PC-9 (cell line): ENCODE measurements around the gene MPPED2. TPM values are rescaled to one million over a fixed set of nuclear protein-coding genes. Genes with fewer than 3 reads are reported as not detected.
A peak's percentile ranks its signal among the peaks of the same experiment; 100 is the strongest.

Experiments
- BruUV-seq: library from RNA; stranded (reverse); fragments of 400-500 nt; replicated peaks from 2 replicates; lab custom pipeline; 2021; lab: Mats Ljungman, UMichigan
- CTCF ChIA-PET: fragments of 300-600 bp; sonication (Branson Sonifier 250); formaldehyde crosslinking; loops from one replicate; lab custom pipeline; 2022; ENCODE audit warnings: antibody characterized with exemption; lab: Charles Lee
- POLR2A ChIA-PET: fragments of 300-600 bp; sonication (Branson Sonifier 250); formaldehyde crosslinking; loops from one replicate; lab custom pipeline; 2022; ENCODE audit warnings: antibody characterized with exemption; ENCODE audit not compliant: unreplicated experiment; lab: Charles Lee
- DNase-seq, 2 experiments: peaks; one replicate each; pipeline versions ENCODE4 v3.0.0 to v3.0.0-alpha.2; 2015 to 2022; ENCODE audit warnings: mixed read lengths in 1 of 2
- H2AFZ ChIP-seq: fragments of 200-600 bp; sonication (generic); 2 replicates; pipeline ENCODE4 v1.8.1; 2017; ENCODE audit warnings: antibody characterized with exemption
- H3F3A ChIP-seq: fragments of 200-600 bp; sonication (generic); 2 replicates; pipeline ENCODE4 v1.8.1; 2017; ENCODE audit warnings: antibody characterized with exemption, mild to moderate bottlenecking, low read depth; ENCODE audit not compliant: insufficient read depth
- H3K27ac ChIP-seq: fragments of 200-600 bp; sonication (generic); 2 replicates; pipeline ENCODE4 v1.6.1; 2016; ENCODE audit warnings: mixed run types
- H3K27me3 ChIP-seq: fragments of 200-600 bp; sonication (generic); 2 replicates; pipeline ENCODE4 v1.6.1; 2016; ENCODE audit warnings: low read depth, mixed run types; ENCODE audit not compliant: insufficient read depth
- H3K36me3 ChIP-seq: fragments of 200-600 bp; sonication (generic); 2 replicates; pipeline ENCODE4 v1.6.1; 2016; ENCODE audit warnings: low read depth, mixed run types
- H3K4me1 ChIP-seq: fragments of 200-600 bp; sonication (generic); replicated peaks from 2 replicates; pipeline ENCODE4 v1.6.1; 2016; ENCODE audit warnings: mixed run types; ENCODE audit not compliant: insufficient read depth
- H3K4me2 ChIP-seq: fragments of 200-600 bp; sonication (generic); 2 replicates; pipeline ENCODE4 v1.6.1; 2017; ENCODE audit warnings: mixed run types
- H3K4me3 ChIP-seq: fragments of 200-600 bp; sonication (generic); 2 replicates; pipeline ENCODE4 v1.6.1; 2016; ENCODE audit warnings: mixed run types
- H3K79me2 ChIP-seq: fragments of 200-600 bp; sonication (generic); 2 replicates; pipeline ENCODE4 v1.6.1; 2017; ENCODE audit warnings: low read depth, mixed run types
- H3K9me2 ChIP-seq: fragments of 200-600 bp; sonication (generic); 2 replicates; pipeline ENCODE4 v1.8.1; 2017; ENCODE audit warnings: mild to moderate bottlenecking; ENCODE audit not compliant: insufficient read depth
- H3K9me3 ChIP-seq: fragments of 200-600 bp; sonication (generic); 2 replicates; pipeline ENCODE4 v1.8.1; 2016; ENCODE audit warnings: low read depth; ENCODE audit not compliant: insufficient read depth
- H4K20me1 ChIP-seq: fragments of 200-600 bp; sonication (generic); 2 replicates; pipeline ENCODE4 v1.8.1; 2017; ENCODE audit not compliant: insufficient read depth
- EZH2 ChIP-seq: fragments of 200-600 bp; sonication (generic); IDR thresholded peaks from 2 replicates; pipeline ENCODE4 v1.8.0; 2017; ENCODE audit warnings: antibody characterized with exemption, low read depth
- intact Hi-C: fragments of 100-400 bp; cut with micrococcal nuclease; formaldehyde crosslinking; loops from one replicate; pipeline ENCODE4 v1.10.0; 2022; ENCODE audit not compliant: unreplicated experiment
- total RNA-seq: library from RNA; stranded (reverse); gene quantifications from 2 replicates; pipeline ENCODE4 v1.2.3, GENCODE V29; 2021
- TF ChIP-seq, protein P1 (sequence below): fragments of 200-600 bp; sonication (generic); conservative IDR thresholded peaks from 2 replicates; pipeline ENCODE4 v1.6.1; 2017; ENCODE audit warnings: mixed run types, antibody characterized with exemption, mild to moderate bottlenecking, moderate library complexity

The MPPED2 gene
- total RNA-seq, 1 experiment from 2014 or later: not detected

DNA sequence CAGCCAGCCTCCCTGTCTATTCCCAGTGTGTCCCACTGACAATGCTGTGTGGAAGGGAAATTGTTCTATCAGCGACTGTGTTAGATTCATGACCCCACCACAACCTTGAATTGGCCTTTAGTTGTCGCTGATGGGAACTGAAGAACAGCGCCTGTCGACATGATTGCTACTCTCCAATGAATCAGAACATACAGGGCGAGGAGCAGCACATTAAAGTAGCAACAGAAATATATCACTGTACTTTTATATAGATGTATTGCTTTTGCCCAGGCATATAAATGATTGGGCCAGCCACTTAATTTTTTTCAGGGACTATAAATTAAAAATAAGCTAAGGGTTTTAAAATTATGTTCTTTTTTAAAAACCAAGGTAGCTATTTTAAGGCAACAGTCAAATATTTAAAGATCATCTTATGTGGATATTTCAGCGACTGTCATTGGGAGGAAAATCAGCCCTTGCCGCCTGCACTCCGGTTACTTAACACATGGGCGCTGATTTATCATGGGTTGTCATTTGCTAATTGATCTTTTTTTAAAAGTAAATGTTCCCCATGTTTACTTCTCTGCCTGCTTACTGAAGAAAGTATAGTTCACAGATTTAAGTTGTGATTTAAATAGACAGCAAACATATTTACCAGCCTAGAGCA lies 221.2 kb downstream of the MPPED2 start:
- no TSS peak for BruUV-seq
- Histone ChIP-seq H3K36me3 (no peaks in the 10 kb centered on the region), H4K20me1 (no peaks in the 10 kb centered on the region), H3K27me3 (peaks cover 50% of the 10 kb centered on the region), H3K4me3 (no peak overlapping the region), H3K9me2 (no peaks in the 10 kb centered on the region), H3F3A (0 out of 2 replicates have a peak, but pooled peaks cover 5% of the 10 kb centered on the region), H3K4me1 (peaks cover 5% of the 10 kb centered on the region; the same call in 1 of the 2 replicates), H3K9me3 (no peaks in the 10 kb centered on the region), H3K4me2 (no peak overlapping the region), H3K79me2 (no peaks in the 10 kb centered on the region), H3K27ac (no peak overlapping the region), H2AFZ (no peak overlapping the region)
- no peak for TF ChIP-seq EZH2
- TF ChIP-seq, protein P1, sequence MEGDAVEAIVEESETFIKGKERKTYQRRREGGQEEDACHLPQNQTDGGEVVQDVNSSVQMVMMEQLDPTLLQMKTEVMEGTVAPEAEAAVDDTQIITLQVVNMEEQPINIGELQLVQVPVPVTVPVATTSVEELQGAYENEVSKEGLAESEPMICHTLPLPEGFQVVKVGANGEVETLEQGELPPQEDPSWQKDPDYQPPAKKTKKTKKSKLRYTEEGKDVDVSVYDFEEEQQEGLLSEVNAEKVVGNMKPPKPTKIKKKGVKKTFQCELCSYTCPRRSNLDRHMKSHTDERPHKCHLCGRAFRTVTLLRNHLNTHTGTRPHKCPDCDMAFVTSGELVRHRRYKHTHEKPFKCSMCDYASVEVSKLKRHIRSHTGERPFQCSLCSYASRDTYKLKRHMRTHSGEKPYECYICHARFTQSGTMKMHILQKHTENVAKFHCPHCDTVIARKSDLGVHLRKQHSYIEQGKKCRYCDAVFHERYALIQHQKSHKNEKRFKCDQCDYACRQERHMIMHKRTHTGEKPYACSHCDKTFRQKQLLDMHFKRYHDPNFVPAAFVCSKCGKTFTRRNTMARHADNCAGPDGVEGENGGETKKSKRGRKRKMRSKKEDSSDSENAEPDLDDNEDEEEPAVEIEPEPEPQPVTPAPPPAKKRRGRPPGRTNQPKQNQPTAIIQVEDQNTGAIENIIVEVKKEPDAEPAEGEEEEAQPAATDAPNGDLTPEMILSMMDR: no peak
- POLR2A ChIA-PET: no interaction called here
- CTCF ChIA-PET: no interaction called here
- DNase-seq: no peak
- intact Hi-C loops: no loop called here

DNA sequence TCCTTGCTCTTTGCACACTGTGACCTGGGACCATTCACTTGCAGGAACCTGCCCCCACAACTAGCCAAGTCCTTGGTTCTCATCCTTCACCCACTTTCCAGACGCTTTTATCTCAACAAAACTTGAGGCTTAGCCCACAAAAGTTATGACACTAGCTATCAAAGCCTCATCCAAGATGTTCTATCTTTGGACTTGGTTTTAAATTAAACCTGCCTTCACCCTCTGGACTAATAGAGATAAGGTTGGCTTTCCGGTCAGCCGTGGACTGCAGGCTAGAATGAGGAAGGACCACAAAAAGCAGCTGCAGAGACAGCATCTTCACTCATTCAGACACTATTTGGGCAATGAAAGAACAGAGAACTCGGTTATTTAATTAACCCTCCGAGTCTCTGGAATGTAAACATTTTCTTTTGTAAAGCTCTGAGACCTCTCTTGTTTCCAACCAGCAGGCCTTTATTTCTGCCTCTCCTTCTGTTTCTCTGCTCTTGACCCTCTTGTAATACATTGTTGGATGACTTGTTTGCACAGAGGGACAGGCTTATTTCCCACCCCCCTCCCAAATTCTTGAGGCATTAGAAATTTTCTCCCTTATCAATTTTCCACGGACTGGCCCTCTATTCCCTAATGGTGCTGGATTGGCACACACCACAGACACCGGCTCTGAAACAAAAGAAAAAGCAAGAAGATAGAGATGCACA lies 221.9 kb downstream of the MPPED2 start:
- peaks cover 5% of the 10 kb centered on the region; the same call in 1 of the 2 replicates for H3K4me1 ChIP-seq
- H3K79me2 ChIP-seq: no peaks in the 10 kb centered on the region
- H3K27me3 ChIP-seq: peaks cover 50% of the 10 kb centered on the region
- no peaks in the 10 kb centered on the region for H4K20me1 ChIP-seq
- ChIA-PET POLR2A (no interaction called here), CTCF (no interaction called here)
- H3F3A ChIP-seq: 0 out of 2 replicates have a peak, but pooled peaks cover 5% of the 10 kb centered on the region
- BruUV-seq: no TSS peak
- no peak overlapping the region for H3K4me2 ChIP-seq
- intact Hi-C loops: no loop called here
- no peak for DNase-seq
- H3K36me3 ChIP-seq: no peaks in the 10 kb centered on the region
- no peak for TF ChIP-seq EZH2
- TF ChIP-seq, protein P1: no peak
- H3K4me3 ChIP-seq: no peak overlapping the region
- H3K9me2 ChIP-seq: no peaks in the 10 kb centered on the region
- H2AFZ ChIP-seq: no peak overlapping the region
- H3K9me3 ChIP-seq: no peaks in the 10 kb centered on the region
- H3K27ac ChIP-seq: no peak overlapping the region

DNA sequence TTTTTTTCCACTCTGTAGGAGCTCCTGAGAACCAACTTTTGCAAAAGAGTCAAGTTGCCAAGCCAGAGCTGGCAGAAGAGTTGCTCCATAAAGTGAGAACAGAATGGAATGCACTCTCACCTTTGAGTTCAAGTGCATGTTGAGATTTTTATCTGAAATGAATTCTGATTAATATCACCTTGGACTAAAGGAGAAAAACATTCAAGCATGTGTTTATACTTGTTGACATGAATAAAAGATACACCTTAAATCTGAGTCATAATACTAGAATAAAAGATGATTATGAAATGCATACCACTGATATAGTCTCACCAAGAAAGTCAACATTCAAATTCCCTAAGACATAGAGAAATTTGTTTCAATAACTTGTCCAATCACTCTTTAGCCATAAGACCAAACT lies 225.4 kb downstream of the MPPED2 start:
- no peak overlapping the region; the same call in 1 of the 2 replicates for H3K4me2 ChIP-seq
- BruUV-seq: no TSS peak

More for the DNA sequence above, 225.4 kb downstream of the MPPED2 start:
- Histone ChIP-seq H3K27me3 (peaks cover 70% of the 10 kb centered on the region), H3F3A (0 out of 2 replicates have a peak, but pooled peaks cover 5% of the 10 kb centered on the region), H3K9me3 (no peaks in the 10 kb centered on the region), H3K27ac (no peak overlapping the region), H3K4me1 (peaks cover 5% of the 10 kb centered on the region; the same call in 1 of the 2 replicates), H3K9me2 (no peaks in the 10 kb centered on the region), H2AFZ (no peak overlapping the region), H3K79me2 (no peaks in the 10 kb centered on the region), H4K20me1 (no peaks in the 10 kb centered on the region), H3K4me3 (no peak overlapping the region), H3K36me3 (no peaks in the 10 kb centered on the region)
- peak in 1 of 2 experiments; percentile 91 for DNase-seq
- TF ChIP-seq EZH2: no peak
- TF ChIP-seq, protein P1: no peak
- intact Hi-C loops: no loop called here
- ChIA-PET POLR2A (no interaction called here), CTCF (no interaction called here)
